Measurements from ENCODE around the gene DRGX.

Gene DRGX

GRCh38 chr10:49318028-49318427 lies 77.9 kb downstream of the DRGX start:
- no peak for DNase-seq (ENCODE audit: low spot score)

- no peak for DNase-seq (ENCODE audit: low spot score)
Measured at GRCh38 chr10:49314806-49315205, 81.1 kb downstream of the DRGX start.

Measured in CD4-positive, alpha-beta T cell treated with Interleukin-15 for 4 hours (primary cell).